Measurements from ENCODE around the gene TNNC2.

Gene TNNC2

DNA sequence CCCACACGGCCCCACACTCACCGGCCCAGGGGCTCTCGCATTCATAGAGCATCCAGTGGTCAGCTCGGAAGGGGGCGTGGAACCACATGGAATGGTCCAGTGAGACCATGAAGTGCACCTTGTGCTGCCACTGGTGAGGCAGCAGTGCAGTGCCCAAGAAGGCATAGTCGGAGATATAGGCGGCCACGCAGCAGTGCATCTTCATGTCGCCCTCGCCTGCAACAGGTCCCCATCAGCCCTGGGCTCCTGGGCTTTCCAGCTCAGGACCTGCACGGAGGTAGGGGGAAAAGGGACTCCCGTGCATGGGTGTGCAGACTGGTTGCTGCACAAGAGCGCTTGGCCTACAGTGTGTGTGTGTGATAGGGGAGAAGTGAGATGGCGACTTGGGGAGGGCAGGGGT lies 16.4 kb upstream of the TNNC2 start:
- TF ChIP-seq, protein P1, sequence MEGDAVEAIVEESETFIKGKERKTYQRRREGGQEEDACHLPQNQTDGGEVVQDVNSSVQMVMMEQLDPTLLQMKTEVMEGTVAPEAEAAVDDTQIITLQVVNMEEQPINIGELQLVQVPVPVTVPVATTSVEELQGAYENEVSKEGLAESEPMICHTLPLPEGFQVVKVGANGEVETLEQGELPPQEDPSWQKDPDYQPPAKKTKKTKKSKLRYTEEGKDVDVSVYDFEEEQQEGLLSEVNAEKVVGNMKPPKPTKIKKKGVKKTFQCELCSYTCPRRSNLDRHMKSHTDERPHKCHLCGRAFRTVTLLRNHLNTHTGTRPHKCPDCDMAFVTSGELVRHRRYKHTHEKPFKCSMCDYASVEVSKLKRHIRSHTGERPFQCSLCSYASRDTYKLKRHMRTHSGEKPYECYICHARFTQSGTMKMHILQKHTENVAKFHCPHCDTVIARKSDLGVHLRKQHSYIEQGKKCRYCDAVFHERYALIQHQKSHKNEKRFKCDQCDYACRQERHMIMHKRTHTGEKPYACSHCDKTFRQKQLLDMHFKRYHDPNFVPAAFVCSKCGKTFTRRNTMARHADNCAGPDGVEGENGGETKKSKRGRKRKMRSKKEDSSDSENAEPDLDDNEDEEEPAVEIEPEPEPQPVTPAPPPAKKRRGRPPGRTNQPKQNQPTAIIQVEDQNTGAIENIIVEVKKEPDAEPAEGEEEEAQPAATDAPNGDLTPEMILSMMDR (IDR thresholded peaks at IDR 0.05; ENCODE audit: insufficient read depth, low read length, poor library complexity, severe bottlenecking): no peak
- TF ChIP-seq EZH2phosphoT487 (conservative IDR thresholded peaks at IDR 0.05; ENCODE audit: low read length): no peak

DNA sequence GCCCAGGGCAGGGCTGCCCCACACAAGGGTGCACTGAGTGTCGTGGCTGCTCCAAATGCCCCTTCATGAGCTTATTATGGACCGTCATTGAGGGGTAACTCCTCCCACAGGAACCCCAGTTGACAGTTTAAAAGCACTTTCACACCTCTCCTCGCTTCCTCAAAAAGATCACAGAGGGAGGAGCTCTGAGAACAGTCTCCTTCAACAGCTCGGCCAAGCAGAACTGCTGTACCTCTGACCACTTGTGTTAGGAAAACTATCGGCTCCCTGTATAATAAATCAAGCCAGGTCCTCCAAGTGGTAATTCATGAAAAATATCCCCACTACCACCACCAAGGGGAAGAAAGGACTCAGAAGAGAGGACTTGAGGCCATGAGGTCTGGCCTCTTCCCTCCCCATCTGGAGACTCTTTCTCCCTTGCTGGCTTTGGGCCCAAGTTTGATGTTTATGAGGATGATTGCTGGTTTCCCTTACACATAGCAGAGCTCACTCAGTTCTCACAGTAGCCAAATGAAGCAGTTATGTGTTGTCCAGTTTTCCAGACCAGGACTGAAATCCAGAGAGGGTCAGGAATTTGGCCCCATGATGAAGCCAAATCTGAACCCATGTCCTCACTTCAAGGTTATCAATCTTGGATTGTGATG lies 15.2 kb upstream of the TNNC2 start:
- no peak overlapping the region for H2AFZ ChIP-seq (ENCODE audit: low read depth, low read length, severe bottlenecking)
- no peak overlapping the region for H3K9ac ChIP-seq (ENCODE audit: low read length)
- H3K27ac ChIP-seq (ENCODE audit: low read depth, low read length): 0 out of 2 replicates have a peak overlapping the region, but pooled peaks have one; percentile 3
- no peak for TF ChIP-seq EZH2phosphoT487 (conservative IDR thresholded peaks at IDR 0.05; ENCODE audit: low read length)
- TF ChIP-seq, protein P1 (IDR thresholded peaks at IDR 0.05; ENCODE audit: insufficient read depth, low read length, poor library complexity, severe bottlenecking): no peak
- H3K4me3 ChIP-seq (ENCODE audit: insufficient read depth, low read length, poor library complexity, severe bottlenecking): no peak overlapping the region
- H3K79me2 ChIP-seq (ENCODE audit: insufficient read depth, low read length): no peaks in the 10 kb centered on the region
- no peaks in the 10 kb centered on the region for H3K27me3 ChIP-seq (ENCODE audit: low read length)
- H3F3A ChIP-seq (ENCODE audit: insufficient read depth): no peaks in the 10 kb centered on the region
- no peak overlapping the region for H3K4me2 ChIP-seq (ENCODE audit: low read depth, low read length, poor library complexity, severe bottlenecking)
- no peaks in the 10 kb centered on the region for H4K20me1 ChIP-seq (ENCODE audit: low read depth, low read length)
- no peaks in the 10 kb centered on the region for H3K9me2 ChIP-seq (replicated peaks; ENCODE audit: insufficient read depth, low read length)
- no peaks in the 10 kb centered on the region for H3K9me3 ChIP-seq (ENCODE audit: insufficient read depth, low read length)
- H3K36me3 ChIP-seq (ENCODE audit: low read length): no peaks in the 10 kb centered on the region

More for the DNA sequence above, 16.4 kb upstream of the TNNC2 start:
- Histone ChIP-seq H3K27me3 (ENCODE audit: low read length) (no peaks in the 10 kb centered on the region), H4K20me1 (ENCODE audit: low read depth, low read length) (no peaks in the 10 kb centered on the region), H3K9me3 (ENCODE audit: insufficient read depth, low read length) (no peaks in the 10 kb centered on the region), H3K36me3 (ENCODE audit: low read length) (no peaks in the 10 kb centered on the region), H3K9ac (ENCODE audit: low read length) (no peak overlapping the region), H3F3A (ENCODE audit: insufficient read depth) (no peaks in the 10 kb centered on the region), H3K4me2 (ENCODE audit: low read depth, low read length, poor library complexity, severe bottlenecking) (no peak overlapping the region), H3K79me2 (ENCODE audit: insufficient read depth, low read length) (no peaks in the 10 kb centered on the region), H3K4me3 (ENCODE audit: insufficient read depth, low read length, poor library complexity, severe bottlenecking) (no peak overlapping the region), H3K27ac (ENCODE audit: low read depth, low read length) (no peak overlapping the region), H2AFZ (ENCODE audit: low read depth, low read length, severe bottlenecking) (no peak overlapping the region), H3K9me2 (replicated peaks; ENCODE audit: insufficient read depth, low read length) (no peaks in the 10 kb centered on the region)

DNA sequence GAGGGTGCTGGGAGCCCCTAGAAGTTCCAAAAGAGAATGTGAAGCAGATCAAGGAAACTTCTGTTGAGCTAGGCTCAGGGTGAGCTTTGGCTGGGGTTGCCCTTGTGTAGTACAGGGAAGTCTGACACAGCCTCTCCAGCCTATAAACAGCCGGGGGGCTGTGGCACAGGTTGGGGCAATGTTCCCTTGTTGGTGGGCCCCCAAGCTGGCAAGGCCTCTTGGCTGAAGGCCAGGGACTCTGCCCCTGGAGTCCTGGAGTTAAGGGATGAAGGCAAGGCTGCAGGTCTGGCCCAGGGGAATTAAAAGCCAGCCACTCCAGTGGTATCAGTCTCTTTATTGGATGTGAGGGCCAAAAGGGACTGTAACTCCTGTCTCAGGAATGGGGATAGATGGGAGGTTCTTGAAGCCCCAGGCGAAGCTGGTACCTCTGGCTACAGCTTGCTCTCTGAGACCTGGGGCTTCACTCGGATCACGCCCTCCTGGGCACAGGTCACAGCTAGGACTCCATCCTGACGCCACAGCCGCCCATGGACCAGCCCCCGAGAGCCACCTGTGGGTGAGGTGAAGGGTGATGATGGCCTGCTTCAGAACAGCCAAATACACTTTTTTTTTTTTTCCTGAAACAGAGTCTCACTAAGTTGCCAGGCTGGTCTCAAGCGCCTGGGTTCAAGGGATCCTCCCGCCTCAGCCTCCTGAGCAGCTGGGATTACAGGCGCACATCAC lies 14.5 kb upstream of the TNNC2 start:
- no peaks in the 10 kb centered on the region for H3K36me3 ChIP-seq (ENCODE audit: low read length)
- TF ChIP-seq, protein P1 (IDR thresholded peaks at IDR 0.05; ENCODE audit: insufficient read depth, low read length, poor library complexity, severe bottlenecking): no peak
- no peak for TF ChIP-seq EZH2phosphoT487 (conservative IDR thresholded peaks at IDR 0.05; ENCODE audit: low read length)
- H3K4me2 ChIP-seq (ENCODE audit: low read depth, low read length, poor library complexity, severe bottlenecking): no peak overlapping the region

More for the DNA sequence above, 14.5 kb upstream of the TNNC2 start:
- Histone ChIP-seq H3F3A (ENCODE audit: insufficient read depth) (no peaks in the 10 kb centered on the region), H3K9ac (ENCODE audit: low read length) (no peak overlapping the region), H2AFZ (ENCODE audit: low read depth, low read length, severe bottlenecking) (no peak overlapping the region), H3K27me3 (ENCODE audit: low read length) (no peaks in the 10 kb centered on the region), H3K9me3 (ENCODE audit: insufficient read depth, low read length) (no peaks in the 10 kb centered on the region), H3K9me2 (replicated peaks; ENCODE audit: insufficient read depth, low read length) (no peaks in the 10 kb centered on the region), H3K27ac (ENCODE audit: low read depth, low read length) (no peak overlapping the region), H3K79me2 (ENCODE audit: insufficient read depth, low read length) (no peaks in the 10 kb centered on the region), H4K20me1 (ENCODE audit: low read depth, low read length) (no peaks in the 10 kb centered on the region), H3K4me3 (ENCODE audit: insufficient read depth, low read length, poor library complexity, severe bottlenecking) (no peak overlapping the region)

Measured in SU-DHL-6 (cell line).